K562 (cell line): Measurements from ENCODE around the gene TMIGD1. TPM values are rescaled to one million over a fixed set of nuclear protein-coding genes. Genes with fewer than 3 reads are reported as not detected.

Experiments used
- ATAC-seq: fragments of 200-7000 bp; cut with Tn5 transposase; 3 replicates; pipeline ENCODE4 v1.9.1; 2020; ENCODE audit warnings: moderate library complexity
- BruUV-seq: library from RNA; stranded (reverse); fragments of 400-500 nt; replicated peaks from 2 replicates; lab custom pipeline; 2021; lab: Mats Ljungman, UMichigan
- CTCF ChIA-PET: fragments of 300-600 bp; formaldehyde crosslinking; extraction: SDS; loops from one replicate; lab custom pipeline; 2021; ENCODE audit warnings: low intra/inter-chr PET ratio; lab: Yijun Ruan, JAX
- POLR2A ChIA-PET: fragments of 300-600, 350-650 bp; sonication (Branson Sonifier 250); formaldehyde crosslinking; extraction: SDS; loops from one replicate; lab custom pipeline; 2021; ENCODE audit warnings: antibody characterized with exemption, inconsistent platforms; lab: Yijun Ruan, JAX
- DNase-seq, 4 experiments: peaks; one replicate each; pipeline versions ENCODE4 v3.0.0 to v3.0.0-alpha.2; 2011 to 2018; ENCODE audit warnings: low spot score in 3 of 4, mixed read lengths in 3 of 4; ENCODE audit errors: extremely low read depth in 1 of 4
- FAIRE-seq: peaks from 2 replicates; lab custom pipeline; 2011; peaks lifted over from hg19 to GRCh38; lab: Jason Lieb, UNC
- H2AFZ ChIP-seq: 2 replicates; pipeline ENCODE4 v1.6.0; 2011; ENCODE audit warnings: low read depth, low read length, control low read depth, inconsistent platforms
- H3K27ac ChIP-seq: fragments of 200-600 bp; 3 replicates; pipeline ENCODE4 v1.8.0; 2011; ENCODE audit warnings: low read depth, mild to moderate bottlenecking, control low read depth, inconsistent platforms, low read length, moderate library complexity, mixed read lengths; ENCODE audit errors: extremely low read depth
- H3K27me3 ChIP-seq, 2 experiments: fragments of 300-600 bp in 1 of 2; 2 replicates in 1 of 2; 3 replicates in 1 of 2; pipeline versions ENCODE4 v1.6.0 to v1.8.0; 2011; ENCODE audit warnings: inconsistent platforms in 2 of 2, low read length in 2 of 2, mild to moderate bottlenecking in 1 of 2, mixed read lengths in 1 of 2, moderate library complexity in 1 of 2; ENCODE audit not compliant: control insufficient read depth in 2 of 2, insufficient read depth in 2 of 2
- H3K36me3 ChIP-seq: fragments of 300-600 bp; 3 replicates; pipeline ENCODE4 v1.8.0; 2011; ENCODE audit warnings: mild to moderate bottlenecking, low read length, inconsistent platforms; ENCODE audit not compliant: control insufficient read depth, insufficient read depth
- H3K4me1 ChIP-seq, 2 experiments: fragments of 200-600 bp in 1 of 2; replicated peaks in 1 of 2; 2 replicates in 1 of 2; 3 replicates in 1 of 2; pipeline versions ENCODE4 v1.5.1 to v1.8.0; 2011; ENCODE audit warnings: inconsistent platforms in 2 of 2, low read length in 2 of 2, mild to moderate bottlenecking in 1 of 2, mixed read lengths in 1 of 2, moderate library complexity in 1 of 2; ENCODE audit not compliant: control insufficient read depth in 2 of 2, insufficient read depth in 2 of 2
- H3K4me2 ChIP-seq: 2 replicates; pipeline ENCODE4 v1.6.1; 2011; ENCODE audit warnings: low read length, control low read depth, inconsistent platforms, mixed read lengths; ENCODE audit not compliant: insufficient read depth
- H3K4me3 ChIP-seq: fragments of 200-600 bp; sonication (generic), shearing (Covaris generic); 2 replicates; pipeline ENCODE4 v1.5.1; 2016; ENCODE audit warnings: control low read depth, inconsistent platforms
- H3K79me2 ChIP-seq: fragments of 200-600 bp; 3 replicates; pipeline ENCODE4 v1.8.0; 2011; ENCODE audit warnings: low read length, inconsistent platforms; ENCODE audit not compliant: control insufficient read depth, insufficient read depth
- H3K9ac ChIP-seq, 2 experiments: 2 replicates each; pipeline versions ENCODE4 v1.6.0 to v1.6.1; 2011; ENCODE audit warnings: low read depth in 2 of 2, low read length in 2 of 2, control low read depth in 1 of 2, inconsistent platforms in 1 of 2, mild to moderate bottlenecking in 1 of 2, mixed read lengths in 1 of 2; ENCODE audit not compliant: insufficient read depth in 1 of 2
- H3K9me1 ChIP-seq: one replicate; pipeline ENCODE4 v1.6.0; 2011; ENCODE audit warnings: inconsistent platforms, mild to moderate bottlenecking, low read length, moderate library complexity; ENCODE audit not compliant: control insufficient read depth, insufficient read depth
- H3K9me3 ChIP-seq: replicated peaks from 2 replicates; pipeline ENCODE4 v1.5.1; 2011; ENCODE audit warnings: low read depth, low read length, inconsistent platforms; ENCODE audit not compliant: control insufficient read depth, insufficient read depth
- H4K20me1 ChIP-seq: replicated peaks from 2 replicates; pipeline ENCODE4 v1.6.1; 2011; ENCODE audit warnings: low read length, inconsistent platforms, mixed read lengths; ENCODE audit not compliant: control insufficient read depth, insufficient read depth
- ATF3 ChIP-seq, 2 experiments: fragments of 450-650 bp in 1 of 2; sonication (generic) in 1 of 2; formaldehyde crosslinking in 1 of 2; IDR thresholded peaks in 1 of 2; conservative IDR thresholded peaks in 1 of 2; 2 replicates each; pipeline versions ENCODE4 v1.6.1 to v1.8.1; 2016 to 2023; ENCODE audit warnings: mild to moderate bottlenecking in 2 of 2, moderate library complexity in 2 of 2, inconsistent platforms in 1 of 2, missing genetic modification reagents in 1 of 2
- FOSL1 ChIP-seq: fragments of 200-800 bp; sonication (Bioruptor generic); conservative IDR thresholded peaks from 2 replicates; pipeline ENCODE4 v1.6.1; 2016; ENCODE audit warnings: missing genetic modification characterization, missing compliant biosample characterization
- JUN ChIP-seq, 2 experiments: sonication (generic) in 1 of 2; formaldehyde crosslinking in 1 of 2; IDR thresholded peaks; 2 replicates each; pipeline versions ENCODE4 v1.6.1 to v1.8.0; 2012 to 2022; ENCODE audit warnings: borderline replicate concordance in 2 of 2, mild to moderate bottlenecking in 2 of 2, improper control_type of control experiment in 1 of 2, low read depth in 1 of 2, low read length in 1 of 2, missing genetic modification reagents in 1 of 2
- JUND ChIP-seq, 2 experiments: IDR thresholded peaks; 2 replicates in 1 of 2; 3 replicates in 1 of 2; pipeline ENCODE4 v1.6.1; 2011; ENCODE audit warnings: borderline replicate concordance in 2 of 2, low read depth in 2 of 2, low read length in 2 of 2, improper control_type of control experiment in 1 of 2, missing biosample characterization in 1 of 2, missing genetic modification characterization in 1 of 2, missing genetic modification reagents in 1 of 2
- MLLT1 ChIP-seq, 2 experiments: fragments of 450-650 bp; IDR thresholded peaks; 2 replicates each; pipeline ENCODE4 v1.6.1; 2016
- NFE2L1 ChIP-seq: fragments of 450-650 bp; IDR thresholded peaks from 2 replicates; pipeline ENCODE4 v1.6.1; 2016; ENCODE audit warnings: missing genetic modification characterization, low read depth, mild to moderate bottlenecking, missing compliant biosample characterization, moderate library complexity, borderline replicate concordance
- TEAD1 ChIP-seq, 2 experiments: fragments of 450-650 bp in 1 of 2; sonication (generic) in 1 of 2; formaldehyde crosslinking; IDR thresholded peaks; 2 replicates each; pipeline versions ENCODE4 v1.4.0 to v1.8.0; 2020 to 2022; ENCODE audit warnings: mild to moderate bottlenecking in 2 of 2, missing genetic modification reagents in 1 of 2
- ZNF384 ChIP-seq: IDR thresholded peaks from 2 replicates; pipeline ENCODE4 v1.6.1; 2012; ENCODE audit warnings: low read depth, low read length, improper control_type of control experiment
- WGBS: fragments of 100-300 bp; shearing (Covaris generic); methylation state at CpG from one replicate; pipeline ENCODE4 v1.1.6; 2016; ENCODE audit warnings: low coverage, mixed read lengths; ENCODE audit not compliant: insufficient coverage; ENCODE audit errors: missing lambda C conversion rate; 5-methylcytosine and 5-hydroxymethylcytosine counted together
- in situ Hi-C: fragments of 300-500 bp; cut with MboI; formaldehyde crosslinking; loops from 4 replicates; pipeline ENCODE4 v1.15.0; 2018; ENCODE audit warnings: inconsistent platforms, mixed read lengths
- intact Hi-C: fragments of 100-400 bp; cut with micrococcal nuclease; formaldehyde crosslinking; loops from 2 replicates; pipeline ENCODE4 v1.14.2; 2022
- polyA plus RNA-seq, 8 experiments: library from polyadenylated mRNA; depleted of rRNA in 4 of 8; stranded (reverse) in 5 of 8; unstranded in 3 of 8; fragments of >200 nt; fragmentation: Nextera tagmentation in 2 of 8; fragmentation: Illumina TruSeq in 1 of 8; extraction: Ambion mirVana in 2 of 8; extraction: Trizol in 1 of 8; gene quantifications; 2 replicates each; pipeline versions ENCODE4 v1.2.1 to v1.2.3, GENCODE V29; 2011 to 2014; ENCODE audit warnings: inconsistent platforms in 1 of 8, missing spikeins in 1 of 8
- total RNA-seq, 7 experiments: library from RNA; depleted of rRNA in 6 of 7; stranded (reverse); fragments of >200 nt in 6 of 7; fragmentation: Illumina TruSeq in 2 of 7; extraction: Trizol in 2 of 7; gene quantifications; 2 replicates each; pipeline versions ENCODE4 v1.2.1 to v1.2.3, GENCODE V29; 2011 to 2021; ENCODE audit warnings: low replicate concordance in 1 of 7

TMIGD1 gene
- total and polyA plus RNA-seq, 9 of the 15 experiments (the other 6 are each of a cell fraction or from before 2014, with no cell fraction given), result not detected

- intact Hi-C loops (no loop called here), in situ Hi-C loops (no loop called here)
- 24% methylated on average over 5 of the region's 5 CpGs for WGBS
- no TSS peak for BruUV-seq
- no peak overlapping the region for H3K9ac ChIP-seq
- FAIRE-seq, result no peak
- no peak overlapping the region; the same call in 2 of the 3 replicates for H3K27ac ChIP-seq
- H3K4me2 ChIP-seq, result no peak overlapping the region
- H3K79me2 ChIP-seq, result peaks cover 1% of the 10 kb centered on the region; the same call in 1 of the 3 replicates
- H3K27me3 ChIP-seq, result no peaks in the 10 kb centered on the region
- H3K9me3 ChIP-seq, result no peaks in the 10 kb centered on the region
- H3K4me1 ChIP-seq, result peaks cover 4 to 5% of the 10 kb centered on the region in 2 experiments; a peak in 3 of 5 replicates
- H4K20me1 ChIP-seq, result no peaks in the 10 kb centered on the region
- peak in 1 of 4 experiments; percentile 6 for DNase-seq
- H2AFZ ChIP-seq, result peak overlapping the region; percentile 18; the same call in 1 of the 2 replicates
- no peak for ATAC-seq
- no peak overlapping the region for H3K4me3 ChIP-seq
- ChIA-PET POLR2A (interaction anchor here (0.7 kb wide), 1 partner anchor 13 kb away, joined by 3 read pairs; no protein-coding TSS in a partner anchor), CTCF (no interaction called here)
- no peaks in the 10 kb centered on the region for H3K36me3 ChIP-seq
- TF ChIP-seq JUN (IDR thresholded peaks at IDR 0.05; ENCODE audit: borderline replicate concordance, low read depth, low read length) (0 out of 2 replicates have a peak, but pooled peaks have one; percentile 26), JUN (CRISPR knock-in tag; IDR thresholded peaks at IDR 0.05; ENCODE audit: borderline replicate concordance) (no peak), TEAD1 (CRISPR knock-in tag; IDR thresholded peaks at IDR 0.05) (no peak), JUND (IDR thresholded peaks at IDR 0.05; ENCODE audit: borderline replicate concordance, low read depth, low read length) (peak; percentile 69), JUND (tag; IDR thresholded peaks at IDR 0.05; ENCODE audit: borderline replicate concordance, low read depth, low read length) (no peak), NFE2L1 (no peak), ATF3 (IDR thresholded peaks at IDR 0.05) (peak; percentile 39; the same call in 1 of the 2 replicates), ATF3 (CRISPR knock-in tag; conservative IDR thresholded peaks at IDR 0.05) (no peak), FOSL1 (tag) (peak; percentile 80), MLLT1 (IDR thresholded peaks at IDR 0.05) (no peak), ZNF384 (peak; percentile 29; the same call in 1 of the 2 replicates)
- H3K9me1 ChIP-seq, result no peaks in the 10 kb centered on the region
Observed at GRCh38 chr17:30296499-30297080, 37.3 kb downstream of the TMIGD1 start.
